Stimulated activated CD4-positive, alpha-beta T cell treated with anti-CD3 and anti-CD28 coated beads, TNF-alpha, amount 100 ng/mL, for 1 hour (primary cell): Measurements from ENCODE around the gene SCUBE1.

Source experiments
- DNase-seq, 3 donors: peaks; one replicate each; pipeline ENCODE4 v3.0.0-alpha.2; 2020; ENCODE audit warnings: low read depth in 3 of 3, low spot score in 1 of 3

SCUBE1 gene

DNA sequence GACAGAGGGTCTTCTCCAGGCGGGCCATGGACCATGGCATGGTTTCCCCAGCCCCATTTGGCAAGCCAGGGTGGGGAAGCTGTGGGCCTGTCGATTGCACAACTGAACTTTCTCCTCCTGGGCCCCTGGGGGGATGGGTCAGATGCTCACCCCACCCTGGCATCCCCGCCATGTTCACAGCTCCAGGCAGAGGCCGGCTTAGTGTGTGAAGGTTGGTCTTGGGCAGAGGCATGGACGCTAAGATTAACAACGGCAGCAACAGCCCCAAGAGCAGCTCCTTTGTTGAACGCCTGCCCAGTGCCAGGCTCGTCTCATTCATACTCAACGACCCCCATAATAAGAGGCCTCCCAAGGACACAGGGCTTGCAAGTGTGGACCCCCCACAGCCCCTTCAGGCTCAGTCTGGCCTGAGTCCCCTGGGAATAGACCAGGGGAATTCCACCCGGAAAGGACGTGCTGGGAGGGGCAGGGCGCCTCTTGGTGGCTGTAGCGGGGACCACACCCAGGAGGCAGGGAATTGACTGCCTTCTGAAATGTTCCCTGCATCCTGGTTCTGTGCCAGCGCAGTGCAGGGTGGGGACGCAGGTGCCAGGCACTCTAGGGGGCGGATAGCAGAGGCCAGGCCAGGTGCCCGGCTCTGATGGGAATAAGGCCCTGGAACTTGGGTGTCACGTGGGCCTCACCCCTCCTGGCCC is 183.5 kb downstream of the SCUBE1 start:
- DNase-seq = no peak

GRCh38 chr22:43158778-43159483 is 184.2 kb downstream of the SCUBE1 start:
- DNase-seq = no peak

- DNase-seq = no peak
These were observed 185.2 kb downstream of the SCUBE1 start for GRCh38 chr22:43157874-43158546.

DNA sequence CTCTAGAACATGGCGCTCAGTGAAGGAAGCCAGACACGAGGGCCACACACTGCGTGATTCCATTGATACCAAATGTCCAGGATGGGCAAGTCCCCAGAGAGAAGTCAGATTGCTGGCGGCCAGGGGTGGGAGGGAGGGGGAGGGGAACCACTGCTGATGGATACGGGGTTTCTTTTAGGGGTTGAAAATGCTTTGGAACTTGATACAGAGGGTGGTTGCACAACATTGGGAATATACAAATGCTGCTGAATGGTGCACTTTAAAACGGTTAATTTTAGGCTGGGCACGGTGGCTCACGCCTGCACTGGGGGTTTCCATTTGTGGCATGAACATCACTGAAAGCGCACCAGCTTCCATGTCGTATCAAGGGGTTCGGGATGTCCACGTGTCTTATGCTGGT is 186.8 kb downstream of the SCUBE1 start:
- no peak for DNase-seq

DNA sequence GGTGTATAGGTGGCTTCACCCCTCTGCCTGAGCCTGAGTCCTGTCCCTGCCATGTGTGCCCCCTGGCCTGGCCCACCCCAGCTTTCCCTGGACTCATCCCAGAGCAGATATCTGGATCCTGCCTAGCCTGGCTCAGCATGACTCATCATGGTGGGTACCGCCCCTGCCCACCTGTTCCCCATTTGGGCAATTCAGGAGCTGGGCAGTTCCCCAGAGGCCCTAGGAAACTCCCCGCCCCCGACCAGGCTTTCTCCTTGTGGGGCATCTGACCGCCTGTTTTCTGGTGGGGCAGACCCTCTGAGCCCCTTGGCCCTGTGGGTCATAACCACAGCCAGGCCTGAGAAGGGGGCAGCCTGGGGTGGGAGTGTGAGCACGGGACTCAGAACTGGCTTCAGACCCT is 187.4 kb downstream of the SCUBE1 start:
- DNase-seq = no peak

GRCh38 chr22:43154887-43155536 is 188.2 kb downstream of the SCUBE1 start:
- no peak for DNase-seq

DNA sequence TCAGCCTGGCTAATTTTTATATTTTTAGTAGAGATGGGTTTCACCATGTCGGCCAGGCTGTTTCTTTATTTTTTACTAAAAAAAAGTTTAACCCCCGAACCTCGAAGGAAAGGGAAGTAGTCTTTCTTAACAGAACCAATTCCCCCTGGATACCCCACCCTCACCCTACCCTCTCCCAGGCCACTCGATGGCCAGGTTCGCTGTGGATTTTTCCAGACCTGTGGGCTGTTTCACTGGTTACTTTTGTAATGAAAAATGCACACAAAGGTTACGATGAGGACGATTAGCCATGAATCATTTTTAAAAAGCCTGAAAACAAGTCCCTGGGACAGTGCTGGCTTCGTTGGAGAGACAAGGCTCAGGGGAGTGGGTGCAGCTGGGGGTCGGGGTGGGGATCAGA is 189.3 kb downstream of the SCUBE1 start:
- DNase-seq = no peak

GRCh38 chr22:43152357-43153071 is 190.7 kb downstream of the SCUBE1 start:
- peak; percentile 9 to 42 (median 12) for DNase-seq

- no peak for DNase-seq
These were observed 191.2 kb downstream of the SCUBE1 start for GRCh38 chr22:43152003-43152356.

DNA sequence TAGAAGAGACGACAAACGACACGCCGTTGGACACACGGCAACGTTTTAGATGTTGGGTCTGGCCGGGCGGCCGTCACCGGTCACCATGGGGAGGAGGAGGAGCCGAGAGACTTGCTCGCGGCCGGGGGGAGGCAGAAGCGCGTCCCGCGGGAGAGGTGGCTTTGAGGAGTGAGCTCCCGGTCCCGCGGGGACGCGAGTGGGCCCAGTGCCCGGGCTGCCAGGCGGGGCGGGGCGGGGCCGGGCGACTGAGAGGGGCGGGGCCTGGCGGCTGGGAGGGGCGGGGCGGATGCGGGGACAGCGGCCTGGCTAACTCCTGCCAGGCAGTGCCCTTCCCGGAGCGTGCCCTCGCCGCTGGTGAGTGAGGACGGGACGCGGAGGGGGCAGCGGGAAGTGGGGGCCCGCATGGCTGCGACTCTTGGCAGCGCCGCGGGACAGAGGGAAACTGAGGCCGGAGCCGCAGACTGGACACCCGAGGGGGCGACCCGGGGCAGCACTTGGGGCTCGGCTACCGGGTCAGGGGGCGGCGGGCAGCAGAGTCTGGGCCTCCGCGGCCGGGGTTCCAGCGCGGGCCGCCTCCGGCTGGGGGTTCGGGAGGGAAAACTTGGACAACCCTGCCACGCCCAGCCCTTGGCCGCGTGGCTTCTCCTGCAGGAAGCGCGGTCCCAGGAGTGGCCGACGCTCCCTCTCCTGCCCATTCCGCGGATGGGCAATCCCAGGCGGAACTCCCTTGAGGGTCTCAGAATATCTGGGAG is 191.7 kb downstream of the SCUBE1 start, which contains the start of gene TSPO:
TSPO (plus strand) TSS at position 309 of the 752 bp plus-strand sequence. CDS start 7,680 bp downstream, outside the sequence.
- peak; percentile 13 to 59 (median 22) for DNase-seq

- DNase-seq = no peak
These were observed 192.4 kb downstream of the SCUBE1 start for GRCh38 chr22:43150731-43151206.

GRCh38 chr22:43148581-43148980 is 194.6 kb downstream of the SCUBE1 start:
- no peak for DNase-seq

- no peak for DNase-seq
These were observed 195.4 kb downstream of the SCUBE1 start for GRCh38 chr22:43147821-43148220.
